Osteocyte (in vitro differentiated cells): ENCODE results near the gene CARTPT. TPM values are rescaled to one million over a fixed set of nuclear protein-coding genes. Genes with fewer than 3 reads are reported as not detected.

Experiments
- DNase-seq: peaks from one replicate; pipeline ENCODE4 v3.0.0; 2021; ENCODE audit warnings: mixed read lengths; ENCODE audit not compliant: unreplicated experiment; ENCODE audit errors: extremely low spot score
- H3K27ac Mint-ChIP-seq: one replicate; pipeline ENCODE4 v1.8.0; 2021; ENCODE audit warnings: mild to moderate bottlenecking, mixed read lengths; ENCODE audit not compliant: unreplicated experiment
- H3K27me3 Mint-ChIP-seq: one replicate; pipeline ENCODE4 v1.8.0; 2021; ENCODE audit warnings: mixed read lengths; ENCODE audit not compliant: unreplicated experiment
- H3K36me3 Mint-ChIP-seq: one replicate; pipeline ENCODE4 v1.8.0; 2021; ENCODE audit warnings: mixed read lengths; ENCODE audit not compliant: unreplicated experiment
- H3K4me1 Mint-ChIP-seq: one replicate; pipeline ENCODE4 v1.8.0; 2021; ENCODE audit warnings: mixed read lengths; ENCODE audit not compliant: unreplicated experiment
- H3K4me3 Mint-ChIP-seq: one replicate; pipeline ENCODE4 v1.8.0; 2021; ENCODE audit warnings: mild to moderate bottlenecking, moderate library complexity, mixed read lengths; ENCODE audit not compliant: unreplicated experiment
- H3K9me3 Mint-ChIP-seq: one replicate; pipeline ENCODE4 v1.8.0; 2021; ENCODE audit warnings: mixed read lengths; ENCODE audit not compliant: unreplicated experiment
- CTCF ChIP-seq: fragments of 200-600 bp; sonication (generic); IDR thresholded peaks from 2 replicates; pipeline ENCODE4 v1.5.0; 2021; ENCODE audit warnings: antibody characterized with exemption, mild to moderate bottlenecking, moderate library complexity
- total RNA-seq: library from RNA; stranded (reverse); gene quantifications from 2 replicates; pipeline ENCODE4 v1.2.1, GENCODE V29; 2021

The CARTPT gene
- total RNA-seq, 1 donor from 2014 or later = not detected

- no peak for DNase-seq
- Mint-ChIP-seq H3K27me3 (peaks cover 73% of the 10 kb centered on the region), H3K36me3 (no peaks in the 10 kb centered on the region), H3K27ac (no peak overlapping the region), H3K4me3 (no peak overlapping the region), H3K4me1 (peaks cover 9% of the 10 kb centered on the region), H3K9me3 (no peaks in the 10 kb centered on the region)
- TF ChIP-seq CTCF = no peak
Observed at GRCh38 chr5:71731015-71731414, 11.9 kb downstream of the CARTPT start.

- H3K9me3 Mint-ChIP-seq = no peaks in the 10 kb centered on the region
- DNase-seq = no peak
- no peak for TF ChIP-seq CTCF
- H3K4me1 Mint-ChIP-seq = peaks cover 9% of the 10 kb centered on the region
- peaks cover 64% of the 10 kb centered on the region for H3K27me3 Mint-ChIP-seq
- no peak overlapping the region for H3K4me3 Mint-ChIP-seq
- H3K27ac Mint-ChIP-seq = no peak overlapping the region
- H3K36me3 Mint-ChIP-seq = no peaks in the 10 kb centered on the region
Observed at GRCh38 chr5:71732011-71732410, 12.9 kb downstream of the CARTPT start.

- no peak for TF ChIP-seq CTCF
- Mint-ChIP-seq H3K9me3 (no peaks in the 10 kb centered on the region), H3K27me3 (peaks cover 55% of the 10 kb centered on the region), H3K27ac (no peak overlapping the region), H3K4me1 (peaks cover 9% of the 10 kb centered on the region), H3K4me3 (no peak overlapping the region), H3K36me3 (no peaks in the 10 kb centered on the region)
- no peak for DNase-seq
Observed at GRCh38 chr5:71734141-71734540, 15.1 kb downstream of the CARTPT start.

- no peak for TF ChIP-seq CTCF
- H3K27ac Mint-ChIP-seq = no peak overlapping the region
- no peak for DNase-seq
- peaks cover 8% of the 10 kb centered on the region for H3K4me1 Mint-ChIP-seq
- no peaks in the 10 kb centered on the region for H3K36me3 Mint-ChIP-seq
- no peaks in the 10 kb centered on the region for H3K9me3 Mint-ChIP-seq
- H3K4me3 Mint-ChIP-seq = no peak overlapping the region
- H3K27me3 Mint-ChIP-seq = peaks cover 45% of the 10 kb centered on the region
Observed at GRCh38 chr5:71737931-71738539, 19.0 kb downstream of the CARTPT start.

- Mint-ChIP-seq H3K27ac (no peak overlapping the region), H3K27me3 (peaks cover 43% of the 10 kb centered on the region), H3K4me3 (no peak overlapping the region), H3K9me3 (no peaks in the 10 kb centered on the region), H3K4me1 (peaks cover 7% of the 10 kb centered on the region), H3K36me3 (no peaks in the 10 kb centered on the region)
- DNase-seq = no peak
- no peak for TF ChIP-seq CTCF
Observed at GRCh38 chr5:71738662-71739361, 19.7 kb downstream of the CARTPT start.
